NOMO-1 treated with dmso at 0.1 percent for 144 hours (cell line): ENCODE results near the gene LOX.
"Not testable (repeated sequence)": the region's sequence is repeated elsewhere in the genome, so short reads cannot be mapped to it uniquely, and the experiment has no call there.

Experiments
- DNase-seq: peaks from one replicate; lab custom pipeline; 2025; ENCODE audit not compliant: unreplicated experiment; lab: John Stamatoyannopoulos, UW

Gene LOX

DNA sequence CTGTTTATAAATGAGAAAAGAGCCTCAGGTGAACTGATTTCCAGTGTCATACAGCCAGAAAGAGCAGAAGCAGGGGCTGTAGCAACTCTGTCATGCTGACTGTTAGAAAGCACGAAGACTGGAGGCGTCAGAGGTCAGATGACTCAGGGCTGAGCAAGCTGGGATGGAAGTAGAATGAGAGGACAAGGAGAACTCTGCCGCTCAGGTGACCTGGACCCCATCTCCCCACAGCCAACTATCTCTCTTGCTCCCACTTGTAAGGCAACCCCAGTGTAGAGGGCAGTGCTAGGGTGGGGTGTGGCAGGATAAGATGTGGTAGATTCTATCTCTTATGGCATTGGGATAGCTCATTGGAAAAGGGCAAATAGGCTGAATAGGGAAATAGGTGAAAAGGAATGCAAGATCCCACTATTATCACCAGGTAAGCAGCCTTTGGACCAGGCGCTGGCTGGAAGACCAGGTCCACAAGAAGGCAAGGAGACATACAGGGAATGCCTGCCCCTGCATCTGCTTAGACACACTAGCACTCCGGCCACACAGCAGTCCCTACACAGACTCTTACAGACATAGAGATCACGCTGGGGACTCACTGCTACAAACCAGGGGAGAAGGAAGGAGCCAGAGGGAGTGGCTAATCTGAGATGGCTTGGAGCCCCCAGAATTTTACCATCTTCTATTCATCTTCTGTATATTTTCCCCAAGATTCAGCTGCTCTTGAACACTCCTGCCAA is 21.2 kb upstream of the LOX start:
- DNase-seq, result no peak

DNA sequence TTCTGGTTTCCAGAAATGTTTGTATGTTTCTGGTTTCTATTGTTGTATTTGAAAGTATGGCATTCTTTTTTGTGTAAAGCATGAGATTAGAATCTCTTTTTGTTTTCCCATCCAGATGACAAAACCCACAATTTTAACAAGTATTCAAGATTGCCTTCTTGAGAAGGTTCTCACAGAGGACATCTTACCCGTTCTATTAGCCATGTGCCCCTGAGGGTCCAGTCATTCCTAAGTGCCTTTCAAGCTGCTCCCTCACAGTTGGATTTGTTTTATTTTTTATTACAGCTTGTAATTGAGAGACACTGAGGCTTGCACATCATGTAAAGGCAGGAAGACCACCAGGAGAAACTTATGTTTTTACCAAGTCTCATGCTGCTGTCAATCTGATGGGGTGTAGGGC is 19.3 kb upstream of the LOX start:
- no peak for DNase-seq

DNA sequence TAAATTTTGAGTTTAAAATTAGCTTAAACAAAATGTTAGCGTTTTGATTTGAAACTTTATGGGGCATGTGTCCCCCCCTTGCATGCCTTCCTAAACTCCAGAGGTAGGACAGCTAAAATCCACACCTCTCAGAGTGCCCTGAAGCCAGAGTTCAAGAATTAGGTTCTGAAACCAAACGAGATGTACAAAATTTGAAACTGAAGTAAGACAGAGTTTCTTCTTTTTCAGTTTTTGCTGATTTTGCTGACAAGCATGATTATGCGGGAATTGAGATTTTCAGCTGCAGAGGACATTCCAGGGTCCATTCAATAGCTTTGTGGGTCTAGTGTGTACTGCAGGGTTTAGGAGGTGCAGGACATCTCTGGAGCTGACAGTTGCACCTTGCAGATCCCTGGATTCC is 17.1 kb upstream of the LOX start:
- no peak for DNase-seq

DNA sequence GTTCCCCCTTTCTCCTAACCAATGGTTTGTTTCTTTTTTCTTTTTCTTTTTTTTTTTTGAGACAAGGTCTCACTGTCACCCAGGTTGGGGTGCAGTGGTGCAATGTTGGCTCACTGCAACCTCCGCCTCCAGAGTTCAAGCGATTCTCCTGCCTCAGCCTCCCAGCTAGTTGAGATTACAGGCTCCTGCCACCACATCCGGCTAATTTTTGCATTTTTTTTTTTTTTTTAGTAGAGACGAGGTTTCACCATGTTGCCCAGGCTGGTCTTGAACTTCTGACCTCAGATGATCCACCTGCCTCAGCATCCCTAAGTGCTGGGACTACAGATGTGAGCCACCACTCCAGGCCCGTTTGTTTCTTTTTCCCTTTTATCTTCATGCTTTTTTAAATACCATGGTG is 16.2 kb upstream of the LOX start:
- not testable (repeated sequence) for DNase-seq

DNA sequence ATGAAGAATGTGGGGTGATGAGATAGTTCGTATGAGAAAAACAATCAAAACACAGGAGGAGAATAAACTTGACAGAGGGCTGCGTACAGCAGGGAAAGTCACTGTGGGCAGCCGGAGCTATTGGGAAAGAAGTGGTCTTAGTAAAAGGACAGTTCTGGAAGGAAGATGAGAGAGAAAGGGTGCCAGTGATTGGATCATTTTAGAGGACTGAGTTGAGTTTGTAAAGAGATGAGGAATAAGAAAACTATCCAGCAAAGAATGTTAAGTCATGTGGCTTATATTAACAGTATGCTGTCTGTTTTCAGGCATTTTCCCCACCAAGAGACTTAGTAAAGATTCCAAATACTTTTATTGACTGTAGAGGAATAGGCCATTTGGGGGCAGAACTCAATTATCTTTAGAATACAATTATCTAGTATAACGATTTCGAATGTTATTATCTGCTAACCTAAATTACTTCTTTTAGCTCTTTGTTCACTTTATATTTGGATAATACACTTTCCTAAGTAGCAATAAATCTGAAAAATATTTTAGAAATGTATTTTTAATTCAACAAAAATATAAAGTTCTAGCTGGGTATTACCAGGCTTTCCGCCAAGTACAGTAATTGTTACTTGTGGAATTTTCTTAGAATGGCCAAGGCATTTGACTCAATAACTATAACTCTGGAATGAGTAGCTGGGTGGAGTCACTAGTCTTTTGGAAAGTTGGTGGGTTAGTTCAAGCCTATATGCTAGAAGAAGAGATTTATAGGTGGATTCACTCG is 15.5 kb upstream of the LOX start:
- no peak for DNase-seq

DNA sequence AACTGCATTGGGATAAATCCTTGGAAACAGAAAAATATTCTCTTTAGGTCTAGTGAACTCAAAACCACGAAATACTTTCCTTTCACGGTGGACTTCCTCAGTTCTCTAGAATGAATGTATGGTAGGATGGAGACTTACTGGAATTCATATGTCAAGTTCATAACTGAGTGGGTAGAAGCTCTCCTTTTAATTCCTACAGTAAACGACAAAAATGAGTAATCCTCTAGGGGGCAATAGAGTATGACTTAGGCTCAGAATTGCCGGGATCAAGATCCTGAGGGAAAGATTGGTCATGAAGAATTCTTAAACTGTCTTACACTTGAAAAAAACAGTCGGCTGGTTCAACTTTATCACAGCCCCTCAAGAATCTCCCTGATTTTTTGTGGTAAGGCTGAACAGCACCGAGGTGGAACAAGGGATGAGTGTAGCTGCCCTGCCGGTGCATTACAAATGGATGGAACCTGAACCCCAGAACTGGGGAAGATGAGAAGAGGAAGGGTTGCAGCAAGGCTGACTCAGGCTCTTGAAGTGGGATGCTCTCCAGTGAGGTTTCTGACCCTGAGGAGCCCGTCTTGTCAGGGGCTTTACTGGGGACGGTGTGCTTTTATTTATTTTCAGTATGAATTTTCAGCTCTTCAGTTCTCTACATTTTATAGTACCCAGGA is 14.0 kb upstream of the LOX start:
- no peak for DNase-seq

DNA sequence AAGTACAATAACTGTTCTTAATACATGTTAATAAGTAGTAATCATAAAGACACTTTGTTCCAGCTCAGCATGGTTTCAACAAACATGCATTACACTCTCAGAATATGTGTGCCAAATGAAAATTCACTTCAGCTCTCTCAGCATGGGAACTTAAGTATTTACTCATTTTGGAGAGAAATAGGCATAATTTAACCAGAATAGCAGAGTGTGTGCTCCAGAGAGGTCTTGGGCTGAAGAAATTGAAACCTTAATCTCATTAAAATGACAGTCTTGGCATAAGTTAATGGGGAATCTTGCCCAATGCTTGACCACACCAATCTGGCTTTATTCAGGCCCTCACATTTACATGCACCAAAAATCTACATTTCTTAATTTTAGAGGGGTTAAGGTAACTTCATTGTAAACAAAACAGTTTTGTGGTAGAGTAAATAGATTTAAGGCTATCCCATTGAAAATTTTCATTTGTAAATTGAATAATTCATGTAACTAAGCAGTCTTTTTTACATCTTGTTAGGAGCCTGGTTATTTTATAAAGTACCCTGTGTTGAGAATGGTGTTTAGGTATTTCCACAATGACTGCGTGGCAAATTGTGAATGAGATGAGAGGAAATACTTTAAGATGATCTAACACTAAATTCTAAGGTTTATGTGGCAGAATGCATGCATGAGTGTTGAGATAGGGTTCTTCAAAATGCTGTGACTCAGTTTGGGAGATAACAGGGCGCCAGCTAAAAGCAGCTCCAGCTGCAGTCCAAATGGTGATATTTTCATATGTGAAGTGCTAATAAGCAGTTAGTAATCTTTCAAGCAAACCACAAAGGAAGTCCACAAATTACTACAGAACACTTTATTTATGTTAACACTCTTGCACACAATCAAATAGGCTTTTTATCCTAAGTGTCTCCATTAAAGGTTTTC is 11.3 kb upstream of the LOX start:
- no peak for DNase-seq

DNA sequence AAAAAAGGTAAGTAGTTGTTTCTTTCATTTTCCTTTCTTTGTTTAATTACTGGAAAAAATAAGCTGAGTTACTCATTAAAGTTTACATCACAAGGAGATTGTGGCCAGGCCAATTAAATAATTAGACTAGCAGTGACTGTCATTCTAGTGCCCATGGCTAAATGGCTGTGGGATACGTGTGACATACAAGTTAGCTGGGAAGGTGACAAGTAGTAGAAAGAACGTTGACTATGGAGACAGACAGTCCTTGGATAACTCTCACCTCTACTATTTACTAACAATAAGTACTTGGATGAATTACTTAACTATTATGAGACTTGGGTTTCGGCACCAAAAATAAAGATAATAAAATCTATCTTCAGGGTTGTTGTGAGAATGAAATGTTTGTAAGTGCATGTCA is 7.0 kb upstream of the LOX start:
- DNase-seq, result no peak

DNA sequence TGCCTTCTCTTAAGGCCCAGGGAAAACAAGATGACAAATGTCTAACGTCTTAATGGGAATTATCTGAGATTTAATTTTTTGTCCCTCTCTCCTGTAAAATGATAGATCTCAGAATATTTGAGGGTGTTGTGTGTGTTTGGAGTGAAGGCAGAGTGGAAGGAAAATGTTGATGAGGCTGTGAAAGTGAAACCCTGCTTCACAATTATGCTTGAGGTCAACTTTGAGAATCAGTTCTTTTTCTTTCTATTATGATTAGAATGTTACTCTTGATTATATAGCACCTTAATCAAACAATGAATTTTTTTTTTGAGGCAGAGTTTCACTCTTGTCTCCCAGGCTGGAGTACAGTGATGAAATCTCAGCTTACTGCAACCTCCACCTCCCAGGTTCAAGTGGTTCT is 5.5 kb upstream of the LOX start:
- DNase-seq, result no peak

DNA sequence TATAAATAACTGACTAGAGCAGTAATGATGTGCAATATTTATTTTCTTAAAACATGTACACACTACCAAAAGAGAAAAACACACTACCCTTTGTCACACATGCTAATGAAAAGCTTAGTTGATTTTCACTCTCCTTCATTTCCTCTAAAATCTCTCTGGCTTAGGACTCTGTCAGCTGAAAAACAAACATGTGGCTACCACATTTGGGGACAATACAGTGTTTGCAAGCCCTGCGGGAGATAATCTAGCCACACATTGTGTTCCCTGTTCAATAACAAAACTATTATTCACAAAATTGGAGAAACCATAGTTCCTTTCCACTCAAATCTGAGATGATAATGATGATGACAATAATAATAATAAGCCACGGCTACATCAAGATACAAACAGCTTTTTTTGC is 3.5 kb upstream of the LOX start:
- DNase-seq, result no peak

DNA sequence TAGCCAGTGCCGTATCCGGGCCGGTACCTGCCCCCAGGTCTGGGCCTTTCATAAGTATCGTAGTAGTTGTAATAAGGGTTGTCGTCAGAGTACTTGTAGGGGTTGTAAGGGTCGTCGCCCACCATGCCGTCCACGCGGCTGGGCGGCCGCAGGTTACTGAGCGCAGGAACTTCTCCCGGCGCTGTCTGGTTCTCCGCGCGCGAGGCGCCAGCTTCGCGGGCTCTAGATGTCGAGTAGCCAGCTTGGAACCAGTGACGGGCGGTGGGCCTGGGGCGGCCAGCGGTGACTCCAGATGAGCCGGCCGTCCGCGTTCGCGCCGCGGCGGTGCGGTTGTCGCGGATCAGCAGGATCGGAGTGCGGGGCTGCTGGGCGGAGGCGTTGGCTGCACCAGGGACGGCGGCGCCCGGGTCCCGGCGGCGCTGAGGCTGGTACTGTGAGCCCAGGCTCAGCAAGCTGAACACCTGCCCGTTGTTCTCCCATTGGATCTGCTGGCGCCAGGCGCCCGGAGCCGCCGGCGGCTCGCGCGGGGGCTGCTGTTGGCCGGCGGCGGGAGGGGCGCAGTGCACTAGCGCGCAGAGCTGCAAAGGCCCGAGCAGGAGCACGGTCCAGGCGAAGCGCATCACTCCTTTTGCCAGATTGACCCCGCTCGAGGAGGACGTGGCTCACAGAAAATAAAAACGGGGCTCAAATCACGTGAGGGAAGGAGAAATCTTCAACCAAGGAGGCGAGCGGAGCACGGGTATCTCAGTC is 518 bp downstream of the LOX start:
- no peak for DNase-seq

DNA sequence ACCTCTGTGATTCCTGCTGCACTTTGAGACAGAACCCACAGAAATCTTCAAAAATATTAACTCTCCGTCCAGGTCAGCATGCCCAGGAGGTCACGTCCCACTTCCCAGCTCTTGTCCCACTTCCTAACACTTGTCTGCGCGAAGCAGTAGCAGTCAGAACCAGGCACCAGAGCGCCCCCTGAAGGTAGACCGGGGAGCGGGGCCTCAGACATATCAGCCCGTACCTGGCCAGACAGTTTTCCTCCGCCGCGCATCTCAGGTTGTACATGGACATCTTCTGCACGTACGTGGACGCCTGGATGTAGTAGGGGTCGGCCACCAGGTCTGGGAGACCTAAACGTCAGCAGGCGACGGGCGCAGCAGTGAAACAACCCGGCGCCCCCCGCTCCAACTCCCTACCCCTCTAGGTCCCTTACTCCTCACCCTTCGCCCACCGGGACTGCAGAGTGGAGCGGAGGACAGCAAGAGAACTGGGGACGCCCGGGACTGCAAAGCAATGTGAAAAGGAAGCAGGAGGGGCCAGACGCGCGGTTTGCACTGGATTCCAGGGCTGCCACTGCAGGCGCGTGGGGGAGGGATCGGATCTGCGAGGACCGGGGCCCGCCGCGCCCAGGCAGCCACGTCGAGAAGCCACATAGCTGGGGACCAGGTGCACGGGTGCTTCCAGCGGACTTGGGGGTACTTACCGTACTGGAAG is 1.2 kb downstream of the LOX start:
- no peak for DNase-seq

DNA sequence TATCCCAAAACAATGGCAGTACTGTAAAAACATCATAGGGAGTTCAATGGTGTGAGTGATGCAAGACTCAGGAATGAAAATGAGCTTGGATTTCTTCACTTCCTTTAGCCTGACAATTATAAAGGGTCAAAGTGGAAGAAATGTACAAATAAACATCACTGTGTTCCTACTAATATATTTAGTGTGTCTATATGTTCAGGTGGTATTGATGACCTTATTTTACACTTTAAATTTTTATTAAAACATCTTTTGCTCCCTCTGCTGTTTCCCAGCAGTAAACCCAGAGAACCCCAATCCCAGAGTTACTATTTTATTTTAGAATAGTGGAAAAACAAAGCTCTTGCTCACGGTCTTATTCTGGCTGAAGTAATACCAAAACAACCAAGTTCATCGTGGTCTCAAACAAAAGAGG is 2.0 kb downstream of the LOX start:
- no peak for DNase-seq

DNA sequence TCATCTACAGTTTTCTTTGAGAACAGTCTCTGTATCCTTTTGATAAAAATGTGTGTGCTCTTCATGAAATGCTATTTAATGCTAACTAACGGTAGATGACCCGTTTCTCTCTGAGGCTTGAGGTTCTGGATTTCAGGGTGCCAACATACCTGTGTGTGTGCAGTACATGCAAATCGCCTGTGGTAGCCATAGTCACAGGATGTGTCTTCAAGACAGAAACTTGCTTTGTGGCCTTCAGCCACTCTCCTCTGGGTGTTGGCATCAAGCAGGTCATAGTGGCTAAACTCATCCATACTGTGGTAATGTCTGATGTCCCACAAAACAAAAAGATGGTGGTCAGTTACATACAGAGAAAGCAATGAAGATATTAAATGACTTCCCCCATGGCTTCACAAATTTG is 4.2 kb downstream of the LOX start:
- no peak for DNase-seq

DNA sequence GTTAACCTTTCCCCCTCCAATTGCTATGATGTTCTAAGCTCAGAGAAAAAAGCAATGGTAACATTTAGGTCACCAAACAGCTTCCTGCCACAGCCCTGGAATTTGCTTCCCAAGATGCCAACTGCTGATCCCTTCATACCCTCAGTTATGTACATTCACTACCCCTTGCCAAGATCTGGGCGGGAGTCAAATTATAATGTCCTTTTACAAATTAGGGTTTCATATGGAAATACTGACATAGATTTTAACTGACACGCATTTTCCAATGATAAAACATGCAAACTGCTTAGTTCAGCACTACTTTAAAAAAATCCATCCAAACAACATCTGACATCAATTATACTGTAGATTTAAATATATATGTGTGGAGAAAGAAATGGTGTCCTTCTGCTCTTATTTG is 5.0 kb downstream of the LOX start:
- no peak for DNase-seq

DNA sequence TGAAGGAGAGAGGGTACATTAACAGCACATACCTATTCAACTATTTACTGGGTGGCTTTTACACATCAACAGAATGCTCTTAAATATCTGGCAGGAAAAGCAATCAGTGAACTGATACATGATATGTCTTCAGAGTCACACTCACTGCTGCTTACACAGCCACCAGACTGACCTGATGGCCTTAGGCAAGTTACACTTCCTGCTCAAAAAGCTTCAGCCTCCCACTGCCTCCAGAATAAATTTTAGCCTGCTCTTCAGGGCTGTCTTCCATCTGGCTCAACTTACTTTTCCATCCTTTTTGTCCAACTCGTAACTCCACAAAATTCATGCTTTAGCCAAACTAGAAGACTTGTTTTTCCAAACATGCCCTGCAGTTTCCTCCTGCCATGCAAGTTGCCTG is 10.7 kb downstream of the LOX start:
- no peak for DNase-seq

DNA sequence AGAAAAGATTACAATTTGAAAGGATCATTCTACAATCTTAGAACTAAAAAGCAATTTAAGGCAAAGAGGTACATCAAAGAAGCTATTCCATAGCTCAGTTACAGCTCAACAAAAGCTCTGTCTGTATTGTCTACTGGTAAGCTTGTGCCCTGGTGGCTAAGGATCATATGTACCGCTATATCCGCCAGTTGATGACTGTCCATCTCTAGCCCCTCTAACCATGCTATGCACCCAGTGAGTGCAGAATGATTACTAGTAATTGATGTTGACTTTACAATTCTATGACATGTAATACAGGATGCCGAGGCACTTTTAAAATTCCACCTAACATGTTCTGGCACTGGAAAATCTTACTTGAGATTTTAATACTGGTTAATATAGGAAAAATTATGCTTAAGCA is 13.1 kb downstream of the LOX start:
- no peak for DNase-seq

DNA sequence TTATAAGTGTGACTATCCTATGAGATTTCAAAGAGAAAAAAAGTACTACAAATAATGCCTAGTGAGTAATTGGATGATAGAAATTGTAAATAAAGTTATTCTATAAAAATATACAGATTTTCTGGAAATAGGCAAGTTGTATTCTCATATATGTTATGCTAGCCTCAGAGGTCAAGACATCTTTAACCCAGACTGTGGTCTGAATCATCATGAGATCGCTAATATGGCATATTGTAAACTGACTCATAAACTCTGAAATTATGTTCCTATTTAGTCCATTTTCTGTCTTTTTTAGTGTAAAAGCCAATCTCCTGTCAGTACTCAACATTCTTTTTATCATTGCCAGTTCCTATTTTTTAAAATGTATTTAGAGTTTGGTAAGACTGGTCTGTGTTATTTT is 14.2 kb downstream of the LOX start:
- DNase-seq, result no peak

DNA sequence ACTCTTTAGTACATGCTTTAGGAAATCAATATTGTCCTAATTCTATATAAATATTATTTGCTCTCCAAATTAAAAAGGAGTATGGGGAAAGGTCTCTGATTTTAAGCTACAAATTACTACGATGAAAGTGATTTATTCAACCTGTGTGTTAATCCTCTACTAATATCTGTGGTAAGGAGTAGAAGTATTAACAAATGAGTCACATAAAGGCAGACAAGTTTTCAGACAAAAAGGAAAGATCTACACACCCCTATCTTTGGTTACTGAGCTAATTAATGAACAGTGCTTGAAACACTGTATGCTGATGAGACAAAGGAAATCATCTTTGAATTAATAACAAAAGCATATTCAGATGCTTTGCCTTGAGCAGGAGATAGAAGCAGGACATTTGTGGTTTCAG is 15.9 kb downstream of the LOX start:
- DNase-seq, result no peak

DNA sequence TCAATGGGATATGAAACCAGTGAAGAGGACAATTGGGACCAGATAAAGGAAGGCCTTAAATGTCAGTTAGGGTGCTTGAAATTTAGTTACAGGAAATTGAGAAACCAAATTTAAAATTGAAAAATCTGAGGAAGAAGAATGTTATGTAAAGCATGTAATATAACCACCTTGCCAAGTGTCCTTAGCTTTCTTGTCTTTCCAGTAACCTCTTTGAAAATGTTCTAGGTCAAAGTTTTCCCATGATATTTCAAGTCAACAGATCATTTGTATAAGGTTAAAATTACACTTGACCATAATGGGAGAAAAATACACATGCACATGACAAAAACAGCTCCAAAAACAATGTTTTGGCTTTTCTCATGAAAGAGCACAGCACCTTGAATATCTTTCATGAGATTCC is 21.1 kb downstream of the LOX start:
- DNase-seq, result no peak
